HG03066 (cell line): Measurements from ENCODE around the gene LIPN.

ENCODE experiments used
- ATAC-seq: cut with Tn5 transposase; IDR thresholded peaks from one replicate; pipeline ENCODE4 v1.9.1; 2021; ENCODE audit warnings: low read depth; ENCODE audit not compliant: unreplicated experiment

LIPN gene

DNA sequence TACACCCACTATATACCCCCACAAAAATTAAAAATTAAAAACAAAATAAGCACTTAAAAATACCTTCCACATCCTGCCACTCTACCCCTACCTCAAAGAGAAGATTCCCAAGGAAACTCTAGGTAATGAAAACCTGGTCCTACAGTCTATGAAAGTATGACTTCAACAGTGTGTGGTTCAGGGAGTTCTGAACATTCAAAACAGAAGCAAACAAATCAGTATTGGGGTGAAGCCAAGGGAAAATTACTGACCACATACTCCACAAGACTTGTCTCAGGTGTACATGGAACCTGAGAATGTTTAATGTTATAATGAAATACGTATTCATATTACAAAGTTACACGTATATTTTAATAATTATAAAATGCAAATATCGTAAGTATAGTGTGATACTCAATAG is 22.4 kb downstream of the LIPN start:
- ATAC-seq = no peak

DNA sequence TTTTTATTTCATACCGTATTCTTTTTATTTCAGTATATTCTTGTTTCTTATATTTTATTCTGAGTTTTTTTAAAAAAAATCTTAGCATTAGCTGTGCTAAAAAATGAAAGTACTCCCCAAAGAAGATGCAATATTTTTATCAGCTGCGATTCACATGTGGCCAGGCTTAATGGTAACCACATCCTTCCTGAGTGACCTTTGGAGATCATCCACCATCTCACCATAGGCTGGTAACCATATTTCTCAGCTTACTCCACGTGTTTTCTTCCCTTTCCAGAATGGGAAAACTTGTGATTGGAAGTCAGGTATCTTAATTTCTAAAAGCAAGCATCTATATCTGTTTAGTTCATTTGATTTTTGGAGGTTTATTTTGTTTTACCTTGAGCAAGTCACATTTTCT is 23.9 kb downstream of the LIPN start:
- ATAC-seq = no peak

DNA sequence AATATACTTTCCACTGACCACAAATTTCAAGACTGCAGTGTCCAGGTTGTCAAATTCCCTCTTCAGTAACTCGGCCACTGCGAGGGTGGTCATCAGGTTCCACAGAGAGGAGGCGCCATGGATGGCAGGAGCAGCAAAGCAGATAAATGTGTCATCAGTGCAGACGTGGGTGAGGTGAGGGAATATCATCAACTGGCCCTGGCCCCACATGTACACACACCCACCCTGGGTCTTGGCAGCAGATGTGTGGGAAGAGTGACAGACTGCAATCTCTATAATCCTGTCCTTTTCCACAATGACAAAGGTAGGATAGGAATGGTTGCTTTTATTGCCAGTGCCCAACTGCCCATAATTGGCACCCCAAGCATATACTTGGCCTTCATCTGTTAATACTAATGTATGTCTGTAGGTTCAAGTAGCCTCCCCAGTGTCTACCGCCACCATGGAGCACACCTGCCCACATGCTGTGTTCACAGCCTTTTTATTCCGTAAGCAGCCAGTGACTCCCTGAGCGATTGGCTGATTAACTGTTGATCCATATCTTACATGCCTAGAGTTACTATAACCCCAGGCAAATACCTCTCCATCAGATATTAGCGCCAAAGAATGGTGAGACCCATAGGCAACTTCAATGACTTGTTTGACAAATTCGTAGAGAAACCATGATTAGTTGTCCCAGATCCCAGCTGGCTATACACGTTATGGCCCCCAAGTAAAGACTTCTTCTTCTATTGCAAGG is 26.4 kb downstream of the LIPN start:
- no peak for ATAC-seq

DNA sequence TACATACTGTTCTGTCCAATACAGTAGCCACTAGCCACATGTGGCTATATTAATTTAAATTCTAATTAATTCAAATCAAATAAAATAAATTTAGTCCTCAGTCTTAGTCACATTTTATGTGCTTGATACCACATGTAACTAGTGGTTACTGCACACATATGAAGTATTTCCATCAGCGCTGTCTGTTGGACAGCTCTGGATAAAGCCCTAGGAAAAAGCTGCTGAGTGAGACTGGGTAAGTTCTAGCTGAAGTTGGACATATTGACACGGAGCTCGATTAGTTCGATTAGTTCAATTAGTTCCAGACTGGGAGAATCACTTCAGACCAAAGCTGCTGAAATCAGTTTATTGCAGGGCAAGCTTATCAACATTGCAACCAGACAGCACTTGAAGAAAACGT is 27.6 kb downstream of the LIPN start:
- ATAC-seq = no peak

DNA sequence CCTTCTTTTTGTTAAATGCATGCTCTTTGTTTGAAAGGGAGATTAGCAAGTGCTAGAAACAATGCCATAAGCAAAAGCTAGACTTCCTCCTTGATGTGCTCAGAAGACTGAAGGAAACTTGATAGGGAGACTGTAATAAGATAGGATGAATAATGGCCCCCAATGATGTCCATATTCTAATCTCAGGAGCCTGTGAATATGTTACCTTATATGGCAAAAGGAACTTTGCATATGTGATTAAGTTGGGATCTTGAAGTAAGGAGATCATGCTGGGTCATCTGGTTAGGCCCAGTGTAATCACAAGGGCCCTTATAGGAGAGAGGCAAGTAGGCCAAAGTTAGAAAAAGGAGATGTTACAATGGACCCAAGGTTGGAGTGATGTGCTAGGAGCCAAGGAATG is 29.1 kb downstream of the LIPN start:
- ATAC-seq = no peak

DNA sequence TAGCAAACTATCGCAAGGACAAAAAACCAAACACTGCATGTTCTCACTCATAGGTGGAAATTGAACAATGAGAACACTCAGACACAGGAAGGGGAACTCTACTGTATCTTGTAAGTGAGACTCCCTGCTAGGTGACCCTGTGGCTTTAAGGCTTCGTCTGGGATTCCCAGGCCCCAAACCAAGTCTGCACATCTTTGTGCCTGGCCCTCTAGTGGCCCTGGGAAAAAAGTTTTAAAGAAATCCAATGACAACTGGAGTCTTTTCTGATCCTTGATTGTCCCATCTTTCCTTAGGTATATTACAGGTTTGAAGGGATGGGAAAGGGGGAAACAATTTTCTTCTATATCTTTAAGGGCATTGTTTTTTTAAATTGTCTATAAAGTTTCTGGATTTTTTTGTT is 32.1 kb downstream of the LIPN start:
- no peak for ATAC-seq

DNA sequence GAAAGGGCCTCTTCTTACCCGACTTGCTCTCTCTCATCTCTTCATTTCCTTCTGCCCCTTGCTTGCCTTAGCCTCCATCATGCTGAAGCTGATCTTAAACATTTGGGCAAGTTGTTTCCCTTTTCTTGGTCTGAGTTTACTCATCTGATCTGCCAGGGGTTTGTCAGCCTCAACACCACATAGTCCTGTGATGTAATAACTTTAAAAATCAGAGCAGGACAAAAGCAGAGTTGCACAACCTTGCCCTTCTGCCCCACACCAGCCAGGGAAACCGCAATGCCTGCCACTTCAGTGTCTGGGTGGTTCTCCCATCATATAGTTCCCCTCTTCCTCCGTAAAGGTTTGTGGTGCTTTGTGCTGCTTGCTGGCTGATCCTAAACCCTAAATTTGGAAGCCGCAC is 32.8 kb downstream of the LIPN start:
- ATAC-seq = no peak

DNA sequence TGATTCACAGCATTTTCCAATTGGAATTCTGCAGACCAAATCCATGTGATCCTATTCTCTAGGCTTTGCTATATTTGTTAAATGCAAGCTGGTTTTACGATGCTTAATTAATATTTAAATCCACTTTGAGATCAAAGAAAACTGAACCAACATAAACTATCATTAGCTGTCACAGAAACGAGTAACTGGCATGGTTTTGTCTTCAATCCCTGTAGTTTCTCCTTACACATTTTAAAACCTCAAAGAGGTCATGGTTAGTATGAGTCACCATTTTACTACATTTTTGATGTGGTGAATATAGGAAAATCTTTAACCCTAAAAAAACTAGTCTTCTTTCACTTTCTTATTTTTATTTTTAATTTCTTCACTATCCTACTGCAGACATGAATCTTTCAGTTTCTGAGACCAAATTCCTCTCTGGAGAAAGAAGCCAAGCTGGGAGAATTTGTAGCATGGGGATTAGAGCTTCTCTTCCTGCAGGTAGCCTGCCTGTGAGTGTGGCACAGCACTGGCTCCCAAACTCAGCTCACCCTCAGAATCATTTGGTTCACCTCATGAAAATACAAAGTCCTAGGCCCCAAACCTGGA is 34.0 kb downstream of the LIPN start:
- ATAC-seq = no peak

DNA sequence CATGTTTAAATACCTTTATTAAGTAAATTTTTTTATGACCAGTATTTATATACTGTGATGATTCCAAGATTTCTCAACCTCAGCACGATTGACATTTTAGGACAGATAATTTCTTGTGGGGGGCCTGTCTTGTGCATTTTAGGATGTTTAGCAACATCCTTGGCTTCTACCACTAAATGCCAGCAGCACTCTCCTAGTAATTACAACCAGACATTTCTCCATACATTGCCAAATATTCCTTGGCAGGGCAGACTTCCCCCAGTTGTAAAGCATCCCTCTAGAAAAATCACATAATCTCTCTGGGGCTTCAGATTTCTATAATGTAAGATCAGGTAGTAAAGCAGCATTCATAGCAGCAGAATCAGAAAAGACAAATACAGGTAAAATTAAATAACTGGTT is 34.9 kb downstream of the LIPN start:
- ATAC-seq = no peak

DNA sequence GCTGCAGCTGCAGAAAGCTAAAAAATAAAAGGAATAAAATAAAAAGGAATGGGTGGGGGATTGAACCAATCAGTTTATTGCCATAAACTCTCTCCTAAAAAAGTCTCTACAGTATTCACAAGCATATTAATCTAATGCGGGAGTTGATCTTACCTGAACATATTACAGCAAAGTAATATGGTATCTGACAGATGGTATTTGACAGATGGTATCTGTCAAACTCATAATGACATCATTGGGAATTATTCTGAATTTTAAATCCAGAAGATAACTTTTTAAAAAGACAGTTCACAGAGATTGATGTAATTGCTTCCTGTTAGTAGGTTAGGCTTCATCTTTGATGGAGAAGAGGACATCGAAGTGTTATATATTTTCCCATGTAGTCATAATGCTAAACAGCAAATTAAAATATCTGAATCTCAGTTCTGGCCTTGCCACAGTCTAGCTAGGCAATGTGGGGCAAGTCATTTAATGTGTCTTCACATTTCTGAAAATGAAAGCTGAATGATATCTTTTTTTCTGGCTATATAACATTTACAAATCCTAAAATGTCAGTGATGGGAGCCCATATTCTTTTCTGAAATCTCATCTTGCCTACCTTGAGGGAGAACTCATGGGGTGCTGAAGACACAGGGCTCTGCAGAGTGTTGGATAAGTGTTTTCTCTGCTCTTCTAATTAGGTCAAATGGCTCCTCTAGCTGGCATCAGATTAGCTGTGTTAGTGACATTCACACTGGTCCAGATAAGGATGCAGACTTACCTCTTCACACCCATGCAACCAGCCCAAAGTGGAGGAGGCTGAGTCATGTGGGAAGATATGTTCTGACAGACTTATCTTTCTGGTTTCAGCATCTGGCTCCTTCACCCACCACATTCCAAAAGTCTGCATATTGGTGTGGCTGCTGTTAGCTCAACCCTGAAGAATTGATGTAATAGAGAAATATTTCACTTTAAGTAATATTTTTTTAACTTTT is 40.6 kb downstream of the LIPN start:
- ATAC-seq = no peak

DNA sequence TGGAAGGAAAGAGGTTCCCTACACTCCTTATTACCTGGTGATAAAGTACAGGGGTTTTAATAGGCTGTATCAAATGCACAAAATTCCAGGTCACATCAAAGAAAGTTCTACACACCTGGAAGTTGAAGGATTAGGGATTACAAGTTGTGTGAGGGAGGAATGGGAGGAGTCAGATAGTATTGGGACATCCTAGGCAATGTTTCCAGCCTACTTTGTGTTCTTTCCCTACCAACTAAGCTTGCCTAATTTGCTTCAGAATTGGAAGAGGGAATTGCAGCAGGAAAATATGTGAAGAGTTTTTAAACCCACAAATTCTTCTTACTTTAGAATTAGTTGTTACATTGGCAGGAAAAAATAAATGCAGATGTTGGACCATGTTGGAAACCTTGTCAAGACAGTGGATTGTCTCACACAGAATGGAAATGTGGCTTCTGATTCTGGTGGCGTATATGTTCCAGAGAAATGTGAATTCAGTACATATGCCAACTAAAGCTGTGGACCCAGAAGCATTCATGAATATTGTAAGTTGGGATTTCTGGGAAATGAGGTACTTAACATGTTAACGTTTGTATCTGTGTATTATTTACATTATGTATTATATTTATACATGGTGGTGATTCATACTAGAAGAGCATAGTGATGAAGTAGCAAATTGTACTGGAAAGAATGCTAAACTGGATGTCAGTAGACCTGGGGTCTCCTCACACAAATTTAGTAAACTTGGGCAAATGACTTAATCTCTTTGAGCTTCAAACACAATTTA is 42.9 kb downstream of the LIPN start, which contains the start of gene LIPM:
LIPM (plus strand) TSS at position 208 of the 763 bp plus-strand sequence; CDS start at position 375, 167 bp downstream.
- no peak for ATAC-seq

DNA sequence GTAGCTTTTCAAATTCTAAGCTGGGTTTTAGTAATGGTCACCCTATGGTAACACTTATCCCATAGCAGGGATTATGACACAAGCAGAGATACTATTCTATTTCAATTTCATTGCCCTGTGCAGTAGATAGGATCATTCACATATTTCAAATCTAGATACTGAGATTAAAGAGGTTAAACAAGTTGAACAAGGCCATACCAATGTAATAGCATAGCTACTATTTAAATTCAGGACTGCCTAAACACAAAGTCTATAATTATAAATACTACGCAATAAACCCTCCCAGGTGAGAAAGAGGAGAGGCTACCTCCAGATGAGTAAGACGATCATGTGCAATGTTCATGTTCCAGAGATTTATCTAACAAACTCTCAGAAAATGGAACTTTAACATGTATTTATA is 43.8 kb downstream of the LIPN start:
- no peak for ATAC-seq

DNA sequence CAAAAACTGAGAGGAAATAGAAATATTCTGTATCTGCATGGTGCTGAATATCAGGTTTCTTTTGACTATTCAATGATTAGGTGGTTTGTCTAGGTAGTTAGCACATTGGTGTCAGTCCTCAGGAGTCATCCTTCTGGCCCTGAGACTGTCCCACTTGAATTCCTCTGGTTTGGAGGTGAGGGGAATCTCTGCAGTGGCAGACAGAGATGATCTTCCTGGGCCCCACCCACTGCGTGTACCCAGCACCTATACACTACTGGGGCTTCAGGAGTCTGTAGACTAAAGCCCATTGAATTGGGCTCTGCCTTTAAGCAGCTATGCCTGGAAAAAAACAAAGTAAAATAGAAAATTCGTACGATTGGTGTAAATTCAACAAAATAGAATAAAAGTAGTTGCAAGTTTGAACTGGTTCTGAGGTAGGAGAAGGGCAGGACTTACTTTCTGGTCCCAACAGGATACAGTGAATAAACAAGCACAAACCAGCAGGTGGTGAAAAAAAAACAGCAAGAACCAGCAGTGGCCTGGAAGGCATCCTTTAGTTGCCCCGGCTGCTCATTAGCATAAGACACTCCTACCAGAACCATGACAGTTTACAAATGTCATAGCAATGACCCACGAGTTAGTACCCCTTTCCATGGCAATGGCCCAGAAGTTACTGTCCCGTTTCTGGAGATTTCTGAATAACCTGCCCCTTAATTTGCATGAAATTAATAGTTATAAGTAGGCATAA is 44.4 kb downstream of the LIPN start:
- no peak for ATAC-seq

DNA sequence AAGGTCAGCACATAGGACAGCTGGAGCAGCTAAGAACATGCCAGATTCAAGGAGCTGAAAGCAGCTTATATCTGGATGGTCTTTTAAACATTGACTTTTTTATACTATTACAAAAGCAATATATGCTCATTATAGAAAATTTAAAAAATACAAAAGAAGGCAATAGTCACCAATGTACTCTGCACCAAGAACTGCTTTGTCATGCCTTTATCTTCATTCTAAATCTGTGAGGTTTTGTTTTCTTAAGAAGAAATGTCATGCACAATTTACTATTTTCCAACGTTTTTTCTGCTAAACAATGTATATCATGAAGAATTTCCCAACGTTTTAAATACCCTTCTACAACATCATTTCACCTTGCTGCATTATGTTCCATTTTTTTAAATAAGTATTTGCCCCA is 45.5 kb downstream of the LIPN start:
- ATAC-seq = no peak

DNA sequence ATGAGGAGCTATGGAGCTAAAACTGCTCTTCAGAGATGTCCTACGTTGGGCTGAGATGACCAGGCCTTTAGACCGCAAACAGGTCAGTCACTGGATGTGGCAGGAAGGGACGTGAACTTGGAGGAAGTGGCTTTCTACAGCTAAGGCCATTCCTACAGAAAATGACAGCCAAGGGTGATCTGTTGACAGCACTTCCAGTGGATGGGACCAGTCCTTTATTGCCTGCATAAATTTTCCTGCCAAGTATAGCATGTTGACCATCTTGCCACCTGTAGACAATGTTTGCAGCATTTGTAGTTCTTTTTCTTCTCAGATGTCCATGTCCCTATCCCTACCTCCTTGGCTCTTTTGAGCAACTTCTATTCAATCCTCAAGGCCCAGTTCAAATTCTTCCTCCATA is 46.1 kb downstream of the LIPN start:
- no peak for ATAC-seq

DNA sequence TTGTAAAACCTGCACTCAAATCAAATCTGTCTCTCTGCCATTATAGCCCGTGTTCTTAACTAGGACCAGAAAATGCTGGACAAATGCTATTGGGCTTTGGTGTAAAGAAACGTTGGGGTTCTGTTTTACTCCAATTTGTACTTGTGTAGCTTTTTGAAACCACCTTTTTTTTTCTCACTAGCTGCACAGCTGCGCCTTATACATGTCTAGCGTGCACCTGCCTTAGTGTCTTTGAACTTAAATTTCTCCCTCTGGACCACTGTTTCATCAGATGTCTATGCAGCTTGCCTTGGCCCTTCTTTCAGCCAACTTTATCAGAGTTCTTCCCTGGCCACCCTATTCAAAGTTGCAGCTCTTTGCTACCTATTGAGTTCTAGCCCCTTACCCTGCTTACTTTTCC is 49.8 kb downstream of the LIPN start:
- no peak for ATAC-seq

DNA sequence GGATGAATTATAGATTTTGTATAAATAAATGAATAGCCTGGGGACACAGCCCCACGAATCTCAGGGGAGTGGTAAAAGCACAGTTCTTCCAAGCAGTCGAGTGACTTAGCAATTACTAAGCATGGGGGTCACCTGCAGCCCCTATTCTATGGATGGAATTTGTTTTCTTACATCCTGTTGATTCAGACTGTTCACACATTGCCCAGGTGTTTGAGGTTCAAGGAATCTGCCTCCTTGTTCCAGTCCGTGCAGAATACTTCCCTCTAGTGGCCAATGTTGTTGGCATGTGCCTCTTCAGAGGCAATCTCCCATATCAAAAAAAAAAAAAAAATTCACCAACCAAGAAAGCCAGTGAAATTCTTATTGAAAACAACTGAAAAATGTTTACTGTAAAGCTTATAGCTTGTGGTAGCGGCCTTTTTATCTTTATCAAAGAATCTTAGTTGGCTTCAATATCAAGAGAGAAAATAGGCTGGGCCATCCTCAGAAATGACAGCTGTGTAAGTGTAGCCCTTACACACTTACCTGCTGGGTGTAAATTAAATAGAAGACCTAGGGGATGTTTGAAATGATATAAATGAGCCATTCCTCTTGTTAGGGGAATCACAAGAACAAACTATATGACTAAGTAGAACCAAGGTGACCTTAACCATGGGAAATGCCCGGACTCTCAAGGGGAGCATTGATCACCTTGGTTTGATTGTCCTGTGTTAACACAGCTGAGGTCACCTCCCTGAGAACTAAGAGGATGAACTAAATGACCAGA is 50.6 kb downstream of the LIPN start:
- no peak for ATAC-seq

DNA sequence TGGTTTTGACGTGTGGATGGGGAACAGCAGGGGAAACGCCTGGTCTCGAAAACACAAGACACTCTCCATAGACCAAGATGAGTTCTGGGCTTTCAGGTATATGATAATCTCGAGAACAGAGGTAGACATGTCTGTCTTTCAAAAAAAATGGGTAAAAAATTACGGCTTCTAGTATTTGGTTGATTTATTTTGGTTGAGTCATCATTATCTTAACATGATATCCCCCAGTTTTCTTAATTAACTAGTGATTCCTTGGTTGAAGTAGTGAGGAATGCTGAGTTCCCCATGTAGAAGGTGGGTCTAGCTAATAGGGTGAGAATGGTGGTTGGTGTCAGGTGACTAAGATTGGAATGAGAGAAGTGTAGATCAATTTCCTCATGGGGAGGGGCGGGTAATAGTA is 53.4 kb downstream of the LIPN start:
- no peak for ATAC-seq

DNA sequence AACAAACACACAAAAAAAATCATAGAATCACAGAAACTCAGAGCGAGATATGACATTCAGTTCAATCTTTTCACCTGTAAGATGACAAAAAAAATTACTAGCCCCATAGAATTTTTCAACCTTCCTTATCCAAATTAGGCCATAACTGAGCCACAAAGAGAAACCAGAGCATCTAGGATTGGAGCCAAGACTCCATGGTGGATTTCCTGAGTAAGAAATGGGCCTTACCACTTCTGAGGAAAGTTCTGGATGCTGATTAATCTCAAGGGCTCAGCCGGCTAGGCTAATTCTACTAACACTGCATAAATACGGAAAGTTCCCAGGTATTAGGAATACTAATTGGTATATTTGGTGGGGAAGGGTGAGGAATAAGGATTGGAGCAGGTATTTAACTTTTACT is 59.5 kb downstream of the LIPN start:
- ATAC-seq = no peak
